Naive B cell (primary cell): ENCODE data around the gene AXIN2. TPM values are rescaled to one million over a fixed set of nuclear protein-coding genes. Genes with fewer than 3 reads are reported as not detected.
A peak's percentile ranks its signal among the peaks of the same experiment; 100 is the strongest.

Experiments used
- ATAC-seq, 2 donors: fragments of 150-1000 bp; cut with Tn5 transposase; 2 replicates each; pipeline ENCODE4 v1.10.0; 2021; ENCODE audit warnings: low read depth in 2 of 2, mild to moderate bottlenecking in 2 of 2, moderate library complexity in 2 of 2
- DNase-seq: peaks from one replicate; pipeline ENCODE4 v3.0.0; 2022
- H3K27ac Mint-ChIP-seq, 6 donors: one replicate each; pipeline ENCODE4 v1.8.0; 2020 to 2022; ENCODE audit warnings: mild to moderate bottlenecking in 6 of 6, mixed read lengths in 6 of 6, moderate library complexity in 5 of 6, inconsistent platforms in 2 of 6
- H3K27me3 Mint-ChIP-seq, 3 donors: one replicate each; pipeline ENCODE4 v1.8.0; 2021 to 2022; ENCODE audit warnings: mixed read lengths in 3 of 3, mild to moderate bottlenecking in 1 of 3
- H3K36me3 Mint-ChIP-seq, 2 donors: one replicate each; pipeline ENCODE4 v1.8.0; 2020 to 2022; ENCODE audit warnings: mixed read lengths in 2 of 2, inconsistent platforms in 1 of 2, mild to moderate bottlenecking in 1 of 2
- H3K4me1 Mint-ChIP-seq, 3 donors: one replicate each; pipeline ENCODE4 v1.8.0; 2020 to 2022; ENCODE audit warnings: mixed read lengths in 3 of 3, inconsistent platforms in 1 of 3, mild to moderate bottlenecking in 1 of 3, moderate library complexity in 1 of 3
- H3K4me3 Mint-ChIP-seq, 8 donors: one replicate each; pipeline ENCODE4 v1.8.0; 2020 to 2022; ENCODE audit warnings: mild to moderate bottlenecking in 8 of 8, mixed read lengths in 8 of 8, moderate library complexity in 8 of 8, inconsistent platforms in 2 of 8
- H3K9me3 Mint-ChIP-seq, 7 donors: one replicate each; pipeline ENCODE4 v1.8.0; 2020 to 2022; ENCODE audit warnings: mixed read lengths in 7 of 7, mild to moderate bottlenecking in 5 of 7, inconsistent platforms in 2 of 7, moderate library complexity in 1 of 7
- polyA plus RNA-seq, 6 donors: library from polyadenylated mRNA; unstranded; fragments of 300-500 nt; fragmentation: Illumina TruSeq; gene quantifications; one replicate each; pipeline ENCODE4 v1.2.3, GENCODE V29; 2021; ENCODE audit warnings: low read depth in 6 of 6

The AXIN2 gene
- polyA plus RNA-seq, 6 donors from 2014 or later = 0.08 to 4.7 (median 0.69) TPM; not detected in 3

DNA sequence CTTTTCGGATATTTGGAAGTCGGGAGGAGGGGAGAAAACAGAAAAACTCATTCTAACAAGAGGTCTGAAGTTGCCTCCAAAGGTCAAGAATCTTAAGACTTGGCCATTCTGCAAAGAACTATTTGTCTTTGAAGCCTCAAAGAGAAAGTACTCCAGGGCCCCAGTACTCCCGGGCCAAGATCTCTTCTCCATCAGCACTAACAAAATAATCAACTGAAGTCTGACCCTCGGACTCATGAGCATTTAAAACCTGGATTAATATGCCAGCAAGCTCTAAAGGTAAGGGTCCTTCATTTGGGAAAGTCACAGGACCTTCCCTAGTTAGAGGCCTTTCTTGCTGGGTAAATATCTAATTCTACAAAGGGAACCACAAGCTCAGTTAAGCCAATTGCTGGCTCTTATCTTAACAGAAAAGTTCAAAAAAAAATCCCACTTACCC, 4.5 kb downstream of the AXIN2 start:
- Mint-ChIP-seq H3K27ac (no peak overlapping the region), H3K9me3 (no peaks in the 10 kb centered on the region), H3K27me3 (peaks cover 0 to 16% (median 7%) of the 10 kb centered on the region in 3 donors), H3K4me3 (no peak overlapping the region), H3K4me1 (peaks cover 9 to 18% (median 14%) of the 10 kb centered on the region in 3 donors), H3K36me3 (no peaks in the 10 kb centered on the region)
- ATAC-seq = no peak
- no peak for DNase-seq

DNA sequence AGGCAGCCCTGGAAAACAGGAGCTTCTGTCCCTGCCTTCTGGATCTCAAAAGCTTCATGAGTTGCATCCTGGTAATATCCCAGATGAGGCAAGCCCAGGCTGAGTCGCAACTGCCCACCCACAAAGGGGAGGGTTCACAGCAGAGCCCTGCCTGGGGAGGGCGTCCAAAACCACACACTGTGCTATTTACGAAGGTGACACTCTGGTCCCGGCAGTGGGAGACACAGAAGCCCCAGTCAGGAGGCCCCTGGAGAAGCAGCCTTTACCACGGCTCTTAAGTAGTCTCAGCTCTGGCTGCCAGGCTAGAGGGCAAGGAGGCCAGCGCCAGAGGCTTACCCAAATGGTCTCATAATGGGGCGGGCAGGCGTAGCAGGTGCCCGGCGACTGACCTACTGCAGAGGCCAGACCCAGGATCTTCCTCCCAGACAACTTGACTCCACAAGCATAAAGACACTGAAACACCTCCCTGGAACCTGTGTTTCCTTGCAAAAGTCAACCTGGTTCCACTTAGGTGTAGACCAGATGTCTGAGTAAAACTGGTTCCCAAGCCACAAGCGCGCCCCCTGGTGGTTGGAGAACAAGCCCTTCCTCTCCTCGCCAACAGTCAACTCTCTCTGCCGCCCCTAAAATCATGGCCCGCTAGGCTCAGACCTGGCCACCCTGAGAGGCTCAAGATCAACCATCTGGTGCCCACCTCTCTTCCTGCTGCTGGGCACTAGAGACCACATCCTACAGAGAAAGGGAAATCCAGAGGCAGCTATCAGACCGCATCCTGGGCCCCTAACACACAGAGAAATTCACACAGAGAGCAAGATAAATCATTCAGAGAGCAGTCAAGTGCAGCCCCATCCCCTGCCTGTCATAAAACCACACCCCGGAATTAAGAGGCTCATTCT, 5.2 kb downstream of the AXIN2 start:
- peaks cover 0 to 15% (median 7%) of the 10 kb centered on the region in 3 donors for H3K27me3 Mint-ChIP-seq
- H3K9me3 Mint-ChIP-seq = no peaks in the 10 kb centered on the region
- no peak overlapping the region for H3K4me3 Mint-ChIP-seq
- ATAC-seq (peak; percentile 40 to 47), DNase-seq (peak; percentile 49)
- H3K36me3 Mint-ChIP-seq = no peaks in the 10 kb centered on the region
- no peak overlapping the region for H3K27ac Mint-ChIP-seq
- H3K4me1 Mint-ChIP-seq = peaks cover 6 to 13% (median 11%) of the 10 kb centered on the region in 3 donors

DNA sequence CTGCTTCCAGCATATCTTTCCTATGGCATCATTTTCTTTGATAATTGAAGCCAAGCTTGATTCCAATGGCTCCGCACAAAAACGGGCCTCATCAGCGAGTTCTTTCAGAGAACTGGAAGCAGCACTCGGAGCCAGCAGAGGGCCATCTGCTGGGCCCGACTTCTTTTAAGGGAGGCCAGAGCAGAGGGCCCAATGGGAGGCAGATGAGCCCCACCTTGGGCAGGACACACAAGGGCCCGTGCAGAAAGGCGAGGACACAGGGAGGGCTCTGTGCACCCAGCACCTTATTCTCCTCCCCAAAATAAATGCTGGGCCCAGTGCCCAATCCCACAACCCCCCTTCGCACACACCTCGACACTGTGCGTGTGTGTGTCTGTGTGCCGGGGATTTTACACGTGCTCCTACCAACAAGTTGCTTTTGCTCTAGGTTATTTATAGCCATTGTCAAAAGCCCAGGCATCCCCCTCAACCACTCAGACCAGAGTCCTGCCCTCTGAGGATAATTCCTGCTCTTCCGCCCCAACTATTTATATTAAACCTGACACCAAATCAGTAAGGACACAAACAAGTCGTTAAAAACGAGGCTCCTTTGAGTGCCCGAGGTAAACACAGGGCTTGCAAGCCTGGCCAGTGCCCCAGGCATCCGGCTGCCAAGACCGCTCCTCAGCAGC, 6.8 kb downstream of the AXIN2 start:
- H3K9me3 Mint-ChIP-seq = no peaks in the 10 kb centered on the region
- H3K27me3 Mint-ChIP-seq = peaks cover 0 to 27% (median 7%) of the 10 kb centered on the region in 3 donors
- no peak for DNase-seq
- no peaks in the 10 kb centered on the region for H3K36me3 Mint-ChIP-seq
- H3K27ac Mint-ChIP-seq = peak overlapping the region in 1 of 6 donors; percentile 75
- no peak for ATAC-seq
- no peak overlapping the region for H3K4me3 Mint-ChIP-seq
- H3K4me1 Mint-ChIP-seq = peaks cover 6 to 13% (median 11%) of the 10 kb centered on the region in 3 donors

DNA sequence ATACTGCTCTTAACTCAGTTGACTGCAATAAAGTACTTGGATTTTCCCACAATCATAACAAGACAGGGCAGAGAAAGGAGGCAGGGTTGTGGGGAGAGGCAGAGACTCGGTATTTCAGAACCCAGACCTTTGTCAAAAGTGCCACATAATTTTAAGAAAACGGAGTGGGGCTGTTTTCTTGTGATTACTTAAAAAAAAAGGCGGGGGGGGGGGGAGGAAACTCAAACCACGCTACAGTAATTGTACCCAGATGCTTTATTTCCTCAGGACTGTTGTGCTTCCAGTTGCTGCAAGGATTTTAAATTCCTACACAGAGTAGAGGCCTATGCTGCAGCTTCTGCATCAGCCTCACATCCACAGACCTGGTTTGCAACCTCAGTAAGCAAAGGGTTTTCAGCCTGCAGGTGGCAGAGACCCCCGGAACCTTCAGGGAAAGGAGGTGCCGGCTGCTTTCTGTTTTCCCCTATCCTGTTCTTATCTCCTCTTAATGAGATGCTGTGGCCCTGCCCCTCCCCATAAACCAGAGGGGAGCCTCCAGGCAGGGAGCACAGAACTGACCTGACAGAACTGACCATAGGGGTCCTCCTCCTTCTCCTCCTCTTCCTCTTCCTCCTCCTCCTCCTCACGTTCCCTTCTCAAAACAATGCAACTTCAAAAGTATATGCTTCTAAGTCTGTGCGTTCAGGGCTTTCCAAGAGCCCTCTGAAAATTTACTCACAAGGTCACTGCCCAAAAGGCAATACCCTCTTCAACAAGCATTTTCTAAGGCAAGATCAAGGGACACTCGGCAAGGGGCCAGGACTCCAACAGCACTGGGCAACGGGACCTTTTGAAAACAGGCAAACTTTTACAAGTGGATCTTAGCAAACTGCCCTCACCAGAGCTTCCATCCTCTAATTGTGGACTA, 7.5 kb downstream of the AXIN2 start:
- ATAC-seq = no peak
- Mint-ChIP-seq H3K27ac (no peak overlapping the region), H3K9me3 (no peaks in the 10 kb centered on the region), H3K4me3 (peak overlapping the region in 1 of 8 donors; percentile 28), H3K36me3 (no peaks in the 10 kb centered on the region), H3K27me3 (peaks cover 0 to 27% (median 0%) of the 10 kb centered on the region in 3 donors), H3K4me1 (peaks cover 0 to 6% (median 3%) of the 10 kb centered on the region in 3 donors)
- no peak for DNase-seq

DNA sequence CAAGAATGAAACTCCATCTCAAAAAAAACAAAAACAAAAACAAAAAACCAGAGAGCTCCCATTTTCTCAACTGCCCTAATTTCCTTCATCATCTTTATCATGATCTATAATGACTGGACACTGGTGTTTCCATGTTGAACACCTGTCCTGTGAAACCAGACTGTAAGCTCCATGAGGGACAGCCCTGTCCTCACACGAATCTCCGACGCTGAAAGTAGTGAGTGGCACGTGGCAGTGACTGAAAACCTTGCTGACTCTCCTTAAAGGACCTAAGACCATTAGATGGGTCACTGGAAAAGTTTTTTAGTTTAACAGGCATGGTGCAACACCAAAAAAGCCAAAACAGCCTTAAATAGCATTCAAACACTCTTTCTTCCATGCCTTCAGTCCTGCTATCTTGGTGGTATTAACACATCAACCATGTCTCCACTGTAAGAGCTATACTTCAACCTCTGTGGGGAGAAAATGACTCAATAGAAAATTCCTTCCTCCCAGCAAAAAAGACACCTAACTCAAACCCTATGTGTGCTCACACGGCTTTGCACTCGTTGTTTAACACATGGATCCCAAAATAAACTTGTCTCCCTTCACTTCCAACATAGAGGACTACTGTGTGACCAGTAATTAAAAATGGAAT, 8.3 kb downstream of the AXIN2 start:
- Mint-ChIP-seq H3K4me1 (peaks cover 0 to 6% (median 0%) of the 10 kb centered on the region in 3 donors), H3K36me3 (no peaks in the 10 kb centered on the region), H3K9me3 (no peaks in the 10 kb centered on the region), H3K4me3 (peak overlapping the region in 1 of 8 donors; percentile 43), H3K27me3 (peaks cover 0 to 27% (median 0%) of the 10 kb centered on the region in 3 donors), H3K27ac (peak overlapping the region in 1 of 6 donors; percentile 77)
- DNase-seq (no peak), ATAC-seq (no peak)

DNA sequence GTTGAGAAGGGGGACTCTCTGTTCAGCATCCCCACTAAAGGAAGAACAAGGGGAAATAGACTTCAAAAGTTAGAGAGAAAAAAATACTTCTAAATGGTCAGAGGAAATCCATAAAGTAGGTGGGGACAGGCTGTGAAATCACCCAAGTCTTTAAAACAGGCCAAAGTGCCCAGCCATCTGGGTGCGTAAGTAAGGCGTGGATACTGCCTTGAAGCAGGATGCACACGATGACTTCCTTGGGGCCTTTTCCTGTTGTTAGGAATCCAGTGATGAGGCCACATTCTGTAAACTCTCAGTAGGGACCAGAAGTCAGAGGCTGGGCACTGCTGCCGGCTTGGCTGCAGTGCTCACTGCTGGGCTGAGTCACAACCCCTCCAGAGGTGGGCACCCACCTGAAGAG, 9.2 kb downstream of the AXIN2 start:
- no peak overlapping the region for H3K4me3 Mint-ChIP-seq
- H3K36me3 Mint-ChIP-seq = no peaks in the 10 kb centered on the region
- H3K27ac Mint-ChIP-seq = no peak overlapping the region
- peaks cover 0 to 27% (median 0%) of the 10 kb centered on the region in 3 donors for H3K27me3 Mint-ChIP-seq
- H3K4me1 Mint-ChIP-seq = peaks cover 0 to 6% (median 0%) of the 10 kb centered on the region in 3 donors
- ATAC-seq = no peak
- H3K9me3 Mint-ChIP-seq = no peaks in the 10 kb centered on the region
- DNase-seq = no peak

DNA sequence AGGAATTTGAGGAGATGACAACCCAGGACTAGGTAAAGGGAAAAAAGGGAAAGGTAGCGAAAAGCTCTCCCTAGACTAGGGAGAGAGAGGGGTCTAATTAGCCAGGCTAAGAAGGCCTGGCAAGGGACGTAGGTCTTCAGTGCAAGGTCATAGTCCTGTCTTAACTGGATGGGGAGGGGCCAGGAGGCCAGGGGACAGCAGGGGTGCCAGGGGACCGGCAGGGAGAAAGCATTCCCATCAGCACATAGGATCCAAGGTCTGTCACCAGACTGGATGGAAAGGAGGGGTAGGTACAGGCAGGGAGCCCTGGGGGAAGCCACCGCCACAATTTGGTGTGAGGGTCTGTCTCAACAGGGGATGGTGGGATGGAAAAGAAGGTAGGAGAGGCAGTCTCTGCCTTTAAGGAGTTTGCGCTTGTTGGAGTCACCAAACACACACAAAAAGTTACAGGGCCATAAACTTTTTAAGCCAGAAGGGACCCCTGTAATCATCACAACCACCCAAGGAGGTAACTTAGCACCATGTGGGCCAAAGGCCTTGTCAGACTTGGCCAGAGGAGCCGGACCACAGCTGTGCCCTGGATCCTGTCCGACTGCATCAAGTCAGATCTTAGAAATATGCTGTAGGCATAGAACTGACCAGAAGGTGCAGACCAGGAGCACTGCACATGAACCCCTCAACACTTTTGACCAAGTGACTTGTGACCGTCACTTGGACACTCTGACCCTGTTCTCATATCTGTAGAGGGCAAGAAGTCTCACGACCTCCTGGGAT, 10.0 kb downstream of the AXIN2 start:
- H3K27ac Mint-ChIP-seq = no peak overlapping the region
- peaks cover 0 to 6% (median 0%) of the 10 kb centered on the region in 3 donors for H3K4me1 Mint-ChIP-seq
- no peaks in the 10 kb centered on the region for H3K9me3 Mint-ChIP-seq
- peaks cover 0 to 27% (median 0%) of the 10 kb centered on the region in 3 donors for H3K27me3 Mint-ChIP-seq
- DNase-seq (no peak), ATAC-seq (no peak)
- H3K4me3 Mint-ChIP-seq = no peak overlapping the region
- H3K36me3 Mint-ChIP-seq = no peaks in the 10 kb centered on the region

DNA sequence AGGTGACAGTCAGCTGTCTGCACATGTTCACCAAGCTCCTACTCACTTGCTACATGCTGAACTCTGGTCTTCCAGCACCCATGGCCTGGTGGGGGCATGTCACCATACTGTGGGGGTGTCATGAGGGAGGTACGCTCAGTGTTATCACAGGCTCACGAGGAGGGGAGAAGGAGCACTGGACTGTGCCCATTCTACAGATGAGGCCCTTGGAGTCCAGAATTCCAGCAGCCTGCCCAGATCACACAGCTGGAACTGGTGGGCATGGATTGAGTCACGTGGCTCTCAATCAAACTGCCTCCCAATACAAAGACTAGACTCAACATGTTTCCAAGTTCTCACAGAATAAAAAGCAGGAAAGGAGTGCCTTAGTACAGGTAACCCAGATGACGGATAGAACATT, 10.7 kb downstream of the AXIN2 start:
- Mint-ChIP-seq H3K9me3 (no peaks in the 10 kb centered on the region), H3K4me3 (no peak overlapping the region), H3K27ac (peak overlapping the region in 1 of 6 donors; percentile 15), H3K4me1 (peaks cover 0 to 6% (median 0%) of the 10 kb centered on the region in 3 donors), H3K36me3 (no peaks in the 10 kb centered on the region), H3K27me3 (peaks cover 0 to 27% (median 0%) of the 10 kb centered on the region in 3 donors)
- DNase-seq (no peak), ATAC-seq (no peak)

DNA sequence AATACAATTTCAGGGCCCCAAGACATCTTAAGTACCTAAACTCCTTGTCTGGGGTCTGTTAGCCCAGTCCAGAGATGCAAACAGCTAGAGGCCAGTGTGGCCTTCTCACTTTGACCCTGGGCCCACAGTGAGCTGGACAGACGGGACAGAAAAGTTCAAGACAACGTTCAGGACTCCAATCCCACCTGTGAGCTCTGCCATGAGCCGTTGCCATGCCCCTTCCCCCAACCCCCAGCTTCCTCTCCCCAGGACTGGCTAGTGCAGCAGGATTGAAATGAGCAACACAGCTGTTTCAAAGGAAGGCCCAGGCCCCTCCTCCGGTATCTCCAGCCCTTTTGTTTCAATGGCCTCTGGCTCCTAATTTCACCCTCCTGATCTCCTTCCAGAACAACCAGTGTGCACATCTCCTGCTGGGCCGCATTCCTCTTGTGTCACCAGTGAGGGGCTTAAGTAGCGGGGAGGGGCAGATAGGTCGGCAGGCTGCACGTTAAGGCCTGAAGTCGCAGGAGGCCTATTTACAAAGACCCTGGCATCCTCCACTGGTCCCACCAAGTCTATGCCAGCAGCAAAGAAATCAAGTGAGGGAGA, 11.3 kb downstream of the AXIN2 start:
- no peaks in the 10 kb centered on the region for H3K9me3 Mint-ChIP-seq
- peaks cover 0 to 27% (median 0%) of the 10 kb centered on the region in 3 donors for H3K27me3 Mint-ChIP-seq
- no peak overlapping the region for H3K27ac Mint-ChIP-seq
- ATAC-seq (no peak), DNase-seq (no peak)
- peak overlapping the region in 1 of 8 donors; percentile 13 for H3K4me3 Mint-ChIP-seq
- H3K4me1 Mint-ChIP-seq = peaks cover 0 to 6% (median 0%) of the 10 kb centered on the region in 3 donors
- H3K36me3 Mint-ChIP-seq = no peaks in the 10 kb centered on the region

DNA sequence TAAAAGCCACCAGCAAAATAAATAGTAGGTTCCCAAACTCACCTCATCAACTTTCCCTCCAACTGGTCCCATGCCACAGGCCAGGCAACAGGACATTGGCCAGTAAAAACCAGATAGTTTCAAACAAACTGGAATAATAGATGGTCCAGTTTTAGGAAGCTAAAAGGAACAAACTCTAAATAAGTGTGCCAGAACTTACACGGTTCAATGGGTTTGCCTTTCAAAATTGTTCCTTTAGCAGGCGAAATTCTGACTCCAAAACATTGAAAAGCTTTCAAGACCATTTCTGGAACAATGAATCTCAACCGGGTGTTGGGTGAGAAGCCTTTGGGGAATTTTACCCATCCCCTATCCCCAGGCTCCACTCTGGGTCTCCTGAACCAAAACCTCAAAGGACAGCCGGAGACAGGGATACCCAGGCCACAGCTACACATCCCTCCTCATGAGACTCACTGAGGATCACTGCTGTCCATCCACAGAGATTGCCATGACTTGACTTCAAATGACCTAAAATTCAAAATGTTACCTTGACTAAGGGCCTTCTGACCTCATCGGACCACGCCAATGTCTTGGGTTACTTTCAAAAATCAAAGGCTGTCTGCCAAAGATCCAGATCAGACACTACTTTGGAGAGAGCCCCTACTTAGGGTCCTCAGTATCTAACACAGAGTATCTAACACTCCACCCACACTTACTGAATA, 13.0 kb downstream of the AXIN2 start:
- Mint-ChIP-seq H3K4me3 (no peak overlapping the region), H3K36me3 (no peaks in the 10 kb centered on the region), H3K4me1 (peaks cover 0 to 5% (median 0%) of the 10 kb centered on the region in 3 donors), H3K9me3 (no peaks in the 10 kb centered on the region), H3K27me3 (peaks cover 0 to 17% (median 0%) of the 10 kb centered on the region in 3 donors), H3K27ac (peak overlapping the region in 1 of 6 donors; percentile 5)
- DNase-seq (no peak), ATAC-seq (no peak)

DNA sequence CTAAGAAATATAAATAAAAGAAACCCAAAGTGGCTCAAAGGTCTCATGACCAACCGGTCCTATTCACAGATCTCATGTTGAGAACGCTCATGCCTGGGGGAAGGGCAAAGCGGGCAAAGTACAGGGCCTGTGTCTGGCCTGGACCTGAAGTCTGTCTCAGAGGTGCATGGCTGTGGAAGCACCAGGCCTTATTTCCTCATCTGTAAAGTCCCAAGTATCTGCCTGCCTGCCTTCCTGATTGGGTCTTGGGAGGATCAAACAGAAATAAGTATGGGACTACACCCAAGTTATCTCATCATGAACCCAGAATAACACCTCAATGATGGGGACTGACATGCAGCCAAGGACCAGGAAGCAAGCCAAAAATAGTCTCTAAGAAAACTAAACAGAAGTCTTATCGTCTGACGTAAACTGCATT, 14.2 kb downstream of the AXIN2 start:
- DNase-seq (no peak), ATAC-seq (no peak)
- H3K4me3 Mint-ChIP-seq = no peak overlapping the region
- H3K36me3 Mint-ChIP-seq = no peaks in the 10 kb centered on the region
- H3K27me3 Mint-ChIP-seq = peaks cover 0 to 14% (median 0%) of the 10 kb centered on the region in 3 donors
- H3K9me3 Mint-ChIP-seq = no peaks in the 10 kb centered on the region
- no peaks in the 10 kb centered on the region for H3K4me1 Mint-ChIP-seq
- H3K27ac Mint-ChIP-seq = no peak overlapping the region
